H1 (cell line): ENCODE measurements around the gene S100A10. TPM values are rescaled to one million over a fixed set of nuclear protein-coding genes. Genes with fewer than 3 reads are reported as not detected.

Experiments used
- CTCF ChIA-PET: fragments of 300-600 bp; sonication (Branson Sonifier 250); formaldehyde crosslinking; loops from one replicate; lab custom pipeline; 2021; ENCODE audit not compliant: partially characterized antibody; lab: Charles Lee
- POLR2A ChIA-PET: fragments of 300-600 bp; sonication (Branson Sonifier 250); formaldehyde crosslinking; loops from one replicate; lab custom pipeline; 2021; ENCODE audit warnings: inconsistent platforms; ENCODE audit not compliant: partially characterized antibody; lab: Charles Lee
- DNase-seq, 2 experiments: peaks; one replicate each; pipeline versions ENCODE4 v3.0.0 to v3.0.0-alpha.2; 2010 to 2022; ENCODE audit warnings: low spot score in 2 of 2, low read depth in 1 of 2, mixed read lengths in 1 of 2
- FAIRE-seq: peaks from 2 replicates; lab custom pipeline; 2011; peaks lifted over from hg19 to GRCh38; lab: Jason Lieb, UNC
- H2AFZ ChIP-seq: 2 replicates; pipeline ENCODE4 v1.8.1; 2012; ENCODE audit warnings: low read length, inconsistent platforms
- H2AK5ac ChIP-seq: 2 replicates; pipeline ENCODE4 v1.6.1; 2013; ENCODE audit warnings: low read depth, low read length
- H2BK120ac ChIP-seq: replicated peaks from 2 replicates; pipeline ENCODE3; 2013; ENCODE audit warnings: low read depth, low read length, inconsistent platforms
- H2BK12ac ChIP-seq: 2 replicates; pipeline ENCODE4 v1.6.1; 2013; ENCODE audit warnings: low read depth, low read length
- H2BK15ac ChIP-seq: 2 replicates; pipeline ENCODE4 v1.6.1; 2013; ENCODE audit warnings: low read length
- H2BK20ac ChIP-seq: 2 replicates; pipeline ENCODE4 v1.6.1; 2013; ENCODE audit warnings: low read length
- H2BK5ac ChIP-seq: 2 replicates; pipeline ENCODE4 v1.6.1; 2013; ENCODE audit warnings: low read depth, low read length
- H3K14ac ChIP-seq: 2 replicates; pipeline ENCODE4 v1.6.1; 2013; ENCODE audit warnings: inconsistent platforms; ENCODE audit not compliant: insufficient read length
- H3K18ac ChIP-seq: 2 replicates; pipeline ENCODE4 v1.6.1; 2013; ENCODE audit warnings: low read length; ENCODE audit errors: extremely low read depth
- H3K23ac ChIP-seq: 2 replicates; pipeline ENCODE4 v1.6.1; 2013; ENCODE audit warnings: inconsistent platforms; ENCODE audit not compliant: insufficient read length
- H3K23me2 ChIP-seq: 2 replicates; pipeline ENCODE4 v1.6.1; 2013; ENCODE audit warnings: low read depth, low read length
- H3K27ac ChIP-seq: 2 replicates; pipeline ENCODE4 v1.6.1; 2011; ENCODE audit warnings: low read depth, low read length, inconsistent platforms
- H3K27me3 ChIP-seq, 4 experiments: replicated peaks in 1 of 4; 1 replicate in 1 of 4; 2 replicates in 3 of 4; pipeline versions ENCODE4 v1.6.1 to v1.8.1; 2011 to 2013; ENCODE audit warnings: low read length in 3 of 4, mild to moderate bottlenecking in 3 of 4, inconsistent platforms in 2 of 4, mixed read lengths in 2 of 4, moderate library complexity in 1 of 4; ENCODE audit not compliant: control insufficient read depth in 3 of 4, insufficient read depth in 3 of 4; ENCODE audit errors: extremely low read depth in 1 of 4
- H3K36me3 ChIP-seq, 4 experiments: 2 replicates each; pipeline versions ENCODE4 v1.6.1 to v1.8.1; 2011 to 2013; ENCODE audit warnings: mild to moderate bottlenecking in 4 of 4, low read length in 3 of 4, moderate library complexity in 2 of 4, control low read depth in 1 of 4, inconsistent platforms in 1 of 4; ENCODE audit not compliant: insufficient read depth in 4 of 4, control insufficient read depth in 2 of 4
- H3K4ac ChIP-seq: replicated peaks from 2 replicates; pipeline ENCODE3; 2013; ENCODE audit warnings: low read length, low read depth, mixed read lengths, inconsistent platforms; ENCODE audit not compliant: insufficient read length
- H3K4me1 ChIP-seq, 4 experiments: replicated peaks in 1 of 4; 1 replicate in 1 of 4; 2 replicates in 3 of 4; pipeline versions ENCODE4 v1.6.1 to v1.8.1; 2011 to 2013; ENCODE audit warnings: low read length in 3 of 4, inconsistent platforms in 2 of 4, mixed read lengths in 1 of 4; ENCODE audit not compliant: insufficient read depth in 4 of 4, control insufficient read depth in 3 of 4
- H3K4me2 ChIP-seq, 2 experiments: 2 replicates each; pipeline versions ENCODE4 v1.6.1 to v1.8.1; 2011 to 2013; ENCODE audit warnings: low read depth in 2 of 2, low read length in 2 of 2, control low read depth in 1 of 2, inconsistent platforms in 1 of 2, mild to moderate bottlenecking in 1 of 2; ENCODE audit not compliant: insufficient read depth in 1 of 2
- H3K4me3 ChIP-seq, 4 experiments: fragments of 200-600, 300-600 bp in 1 of 4; sonication (generic), shearing (Covaris generic), sonication (Bioruptor Twin) in 1 of 4; 2 replicates each; pipeline versions ENCODE4 v1.5.1 to v1.8.1; 2011 to 2016; ENCODE audit warnings: low read length in 4 of 4, low read depth in 3 of 4, control low read depth in 2 of 4, inconsistent platforms in 2 of 4, mild to moderate bottlenecking in 2 of 4, mixed read lengths in 1 of 4, moderate library complexity in 1 of 4; ENCODE audit not compliant: insufficient read depth in 2 of 4; ENCODE audit errors: extremely low read depth in 1 of 4
- H3K56ac ChIP-seq: replicated peaks from 2 replicates; pipeline ENCODE3; 2013; ENCODE audit warnings: low read depth, mild to moderate bottlenecking, mixed read lengths, low read length, inconsistent platforms; ENCODE audit not compliant: insufficient read length
- H3K79me1 ChIP-seq: 2 replicates; pipeline ENCODE4 v1.6.1; 2013; ENCODE audit warnings: low read depth, low read length, control low read depth
- H3K79me2 ChIP-seq, 2 experiments: 2 replicates each; pipeline versions ENCODE4 v1.6.1 to v1.8.1; 2012 to 2013; ENCODE audit warnings: low read length in 2 of 2, mild to moderate bottlenecking in 2 of 2, inconsistent platforms in 1 of 2; ENCODE audit not compliant: insufficient read depth in 2 of 2, control insufficient read depth in 1 of 2
- H3K9ac ChIP-seq, 4 experiments: replicated peaks in 1 of 4; 1 replicate in 1 of 4; 2 replicates in 3 of 4; pipeline versions ENCODE4 v1.6.1 to v1.8.1; 2011 to 2013; ENCODE audit warnings: low read depth in 3 of 4, low read length in 3 of 4, control low read depth in 2 of 4, mild to moderate bottlenecking in 2 of 4, moderate library complexity in 2 of 4, inconsistent platforms in 1 of 4; ENCODE audit errors: extremely low read depth in 1 of 4
- H3K9me3 ChIP-seq, 2 experiments: 2 replicates each; pipeline versions ENCODE4 v1.6.1 to v1.8.1; 2012 to 2013; ENCODE audit warnings: mild to moderate bottlenecking in 2 of 2, moderate library complexity in 2 of 2, control low read depth in 1 of 2, inconsistent platforms in 1 of 2, low read depth in 1 of 2, low read length in 1 of 2, mixed read lengths in 1 of 2; ENCODE audit not compliant: insufficient read depth in 2 of 2
- H4K20me1 ChIP-seq, 2 experiments: replicated peaks in 1 of 2; 2 replicates each; pipeline versions ENCODE3 to v1.8.1; 2011 to 2013; ENCODE audit warnings: inconsistent platforms in 2 of 2, low read length in 2 of 2, mild to moderate bottlenecking in 1 of 2; ENCODE audit not compliant: insufficient read depth in 2 of 2, control insufficient read depth in 1 of 2
- H4K5ac ChIP-seq: 2 replicates; pipeline ENCODE4 v1.6.1; 2013; ENCODE audit warnings: low read length, low read depth, mixed read lengths, inconsistent platforms; ENCODE audit not compliant: insufficient read length
- H4K8ac ChIP-seq: 2 replicates; pipeline ENCODE4 v1.8.0; 2013; ENCODE audit warnings: mild to moderate bottlenecking, moderate library complexity, low read length, inconsistent platforms; ENCODE audit not compliant: insufficient read depth; ENCODE audit errors: extremely low read depth
- H4K91ac ChIP-seq: replicated peaks from 2 replicates; pipeline ENCODE3; 2013; ENCODE audit warnings: low read length, mixed read lengths, inconsistent platforms; ENCODE audit not compliant: insufficient read length
- ASH2L ChIP-seq: fragments of 200-600, 300-600 bp; sonication (generic); IDR thresholded peaks from one replicate; pipeline ENCODE4 v1.7.1; 2017; ENCODE audit warnings: low read length
- RAD21 ChIP-seq, 2 experiments: IDR thresholded peaks in 1 of 2; conservative IDR thresholded peaks in 1 of 2; 2 replicates each; pipeline ENCODE4 v1.6.1; 2011; ENCODE audit warnings: low read depth in 2 of 2, low read length in 2 of 2, improper control_type of control experiment in 1 of 2, inconsistent platforms in 1 of 2, mild to moderate bottlenecking in 1 of 2, moderate library complexity in 1 of 2
- WGBS, 2 experiments: shearing (Covaris generic) in 1 of 2; methylation state at CpG; one replicate each; pipeline versions ENCODE4 v1.1.6 to v1.1.7; 2013 to 2015; ENCODE audit warnings: low lambda C conversion rate in 2 of 2, mixed read lengths in 2 of 2, inconsistent platforms in 1 of 2, low coverage in 1 of 2, missing lambda C conversion rate in 1 of 2; ENCODE audit not compliant: insufficient replicate concordance in 2 of 2, insufficient coverage in 1 of 2, insufficient read length in 1 of 2; ENCODE audit errors: extremely low coverage in 1 of 2, missing lambda C conversion rate in 1 of 2; 5-methylcytosine and 5-hydroxymethylcytosine counted together
- polyA plus RNA-seq, 7 experiments: library from polyadenylated mRNA; depleted of rRNA in 3 of 7; stranded (reverse) in 5 of 7; unstranded in 2 of 7; fragments of >200 nt in 5 of 7; fragments of 200-250 nt in 2 of 7; gene quantifications; 1 replicate in 5 of 7; 2 replicates in 1 of 7; 4 replicates in 1 of 7; pipeline versions ENCODE4 v1.2.1 to v1.2.3, GENCODE V29; 2011 to 2013; ENCODE audit warnings: missing spikeins in 2 of 7, mixed read lengths in 2 of 7
- total RNA-seq: library from RNA; stranded (reverse); fragmentation: NEBNext Ultra II Directional; extraction: Animal tissue kit (Norgen Biotek cat#: 25700); gene quantifications from 2 replicates; pipeline ENCODE4 v1.2.1, GENCODE V29; 2021
- TF ChIP-seq, protein P1 (sequence below), 3 experiments: IDR thresholded peaks; 1 replicate in 2 of 3; 2 replicates in 1 of 3; pipeline versions ENCODE4 v1.5.1 to v1.6.1; 2011; ENCODE audit warnings: low read length in 3 of 3, mild to moderate bottlenecking in 3 of 3, inconsistent platforms in 2 of 3, low read depth in 1 of 3, moderate library complexity in 1 of 3; ENCODE audit not compliant: insufficient read depth in 1 of 3; ENCODE audit errors: control extremely low read depth in 1 of 3

Gene S100A10
- total and polyA plus RNA-seq, 2 of the 8 experiments (the other 6 are each of a cell fraction or from before 2014, with no cell fraction given): 23.9 to 231 TPM

DNA sequence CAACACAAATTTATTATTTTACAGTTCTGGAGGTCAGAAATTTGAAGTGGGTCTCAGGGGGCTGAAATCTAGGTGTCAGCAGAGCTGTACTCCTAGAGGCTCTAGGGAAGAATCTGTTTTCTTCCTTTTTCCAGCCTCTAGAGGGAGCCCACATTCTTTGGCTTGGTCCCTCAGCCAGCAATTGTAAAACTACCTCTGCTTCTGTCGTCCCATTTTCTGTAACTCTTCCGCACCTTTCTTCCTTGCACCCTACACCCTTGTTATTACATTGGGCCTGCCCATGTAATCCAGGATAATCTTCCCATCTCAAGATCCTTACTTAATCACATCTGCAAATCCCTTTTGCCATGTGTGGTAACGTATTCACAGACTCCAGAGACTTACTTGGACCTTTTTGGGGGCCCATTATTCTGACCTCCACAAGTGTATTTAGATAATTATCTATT lies 59.6 kb downstream of the S100A10 start:
- Histone ChIP-seq H3K23ac (no peak overlapping the region), H4K20me1 (no peaks in the 10 kb centered on the region), H2BK20ac (no peak overlapping the region), H3K27me3 (no peaks in the 10 kb centered on the region), H3K79me2 (no peaks in the 10 kb centered on the region), H2BK120ac (no peak overlapping the region), H3K56ac (no peak overlapping the region), H3K9me3 (no peaks in the 10 kb centered on the region), H4K5ac (no peak overlapping the region), H2AFZ (no peak overlapping the region), H3K4ac (no peak overlapping the region), H4K91ac (no peak overlapping the region), H3K9ac (no peak overlapping the region), H3K4me2 (no peak overlapping the region), H3K79me1 (no peaks in the 10 kb centered on the region), H3K14ac (no peak overlapping the region), H4K8ac (no peak overlapping the region), H3K36me3 (no peaks in the 10 kb centered on the region), H3K23me2 (no peaks in the 10 kb centered on the region), H3K4me3 (no peak overlapping the region), H2BK12ac (no peak overlapping the region), H2BK5ac (no peak overlapping the region), H2BK15ac (no peak overlapping the region), H3K27ac (no peak overlapping the region), H3K4me1 (no peaks in the 10 kb centered on the region), H2AK5ac (no peak overlapping the region), H3K18ac (no peak overlapping the region)
- ChIA-PET POLR2A (interaction anchor here (0.9 to 1.3 kb wide), 3 partner anchors 36 to 102 kb away, joined by 3 read pairs; no protein-coding TSS in a partner anchor), CTCF (interaction anchor here (0.6 to 11.3 kb wide), 36 partner anchors 11 to 299 kb away, joined by 3 to 180 read pairs (median 6); partner anchors contain the start of gene S100A10)
- TF ChIP-seq, protein P1, sequence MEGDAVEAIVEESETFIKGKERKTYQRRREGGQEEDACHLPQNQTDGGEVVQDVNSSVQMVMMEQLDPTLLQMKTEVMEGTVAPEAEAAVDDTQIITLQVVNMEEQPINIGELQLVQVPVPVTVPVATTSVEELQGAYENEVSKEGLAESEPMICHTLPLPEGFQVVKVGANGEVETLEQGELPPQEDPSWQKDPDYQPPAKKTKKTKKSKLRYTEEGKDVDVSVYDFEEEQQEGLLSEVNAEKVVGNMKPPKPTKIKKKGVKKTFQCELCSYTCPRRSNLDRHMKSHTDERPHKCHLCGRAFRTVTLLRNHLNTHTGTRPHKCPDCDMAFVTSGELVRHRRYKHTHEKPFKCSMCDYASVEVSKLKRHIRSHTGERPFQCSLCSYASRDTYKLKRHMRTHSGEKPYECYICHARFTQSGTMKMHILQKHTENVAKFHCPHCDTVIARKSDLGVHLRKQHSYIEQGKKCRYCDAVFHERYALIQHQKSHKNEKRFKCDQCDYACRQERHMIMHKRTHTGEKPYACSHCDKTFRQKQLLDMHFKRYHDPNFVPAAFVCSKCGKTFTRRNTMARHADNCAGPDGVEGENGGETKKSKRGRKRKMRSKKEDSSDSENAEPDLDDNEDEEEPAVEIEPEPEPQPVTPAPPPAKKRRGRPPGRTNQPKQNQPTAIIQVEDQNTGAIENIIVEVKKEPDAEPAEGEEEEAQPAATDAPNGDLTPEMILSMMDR (IDR thresholded peaks at IDR 0.05; ENCODE audit: control extremely low read depth in 1 of 3, insufficient read depth in 1 of 3, low read depth in 1 of 3, low read length in 3 of 3): peak; percentile 16 to 90 (median 78)
- TF ChIP-seq ASH2L (no peak), RAD21 (IDR thresholded peaks at IDR 0.05 in 1 of 2, conservative IDR thresholded peaks at IDR 0.05 in 1 of 2; ENCODE audit: low read depth in 2 of 2, low read length in 2 of 2) (peak; percentile 94)
- FAIRE-seq (peak; percentile 52), DNase-seq (no peak)
- WGBS, 2 experiments: 39% methylated on average over 3 of the region's 3 CpGs; no CpG with 5 or more reads in 1 of the 2 experiments
